BE2C (cell line): ENCODE measurements around the gene BCL11A.

Source experiments
- DNase-seq: peaks from one replicate; pipeline ENCODE4 v3.0.0-alpha.2; 2020
- H3K27me3 ChIP-seq: fragments of 250-450 bp; sonication (Bioruptor Pico); 2 replicates; pipeline ENCODE4 v1.5.1; 2020; ENCODE audit warnings: mild to moderate bottlenecking
- H3K36me3 ChIP-seq: fragments of 250-450 bp; sonication (Bioruptor Pico); 2 replicates; pipeline ENCODE4 v1.5.1; 2020; ENCODE audit warnings: mild to moderate bottlenecking
- H3K4me1 ChIP-seq: fragments of 250-450 bp; sonication (Bioruptor Pico); 2 replicates; pipeline ENCODE4 v1.5.1; 2020
- H3K4me3 ChIP-seq: 2 replicates; pipeline ENCODE4 v1.5.1; 2011; ENCODE audit warnings: low read depth, low read length
- H3K9me3 ChIP-seq: fragments of 250-450 bp; sonication (Bioruptor Pico); 2 replicates; pipeline ENCODE4 v1.5.1; 2020
- CTCF ChIP-seq: IDR thresholded peaks from 2 replicates; pipeline ENCODE4 v1.5.1; 2012; ENCODE audit warnings: mild to moderate bottlenecking, low read depth, low read length

BCL11A gene

GRCh38 chr2:60446413-60447267, 106.8 kb downstream of the BCL11A start:
- H3K4me3 ChIP-seq, result no peak overlapping the region
- no peaks in the 10 kb centered on the region for H3K27me3 ChIP-seq
- TF ChIP-seq CTCF, result no peak
- no peak for DNase-seq
- H3K4me1 ChIP-seq, result no peaks in the 10 kb centered on the region
- H3K9me3 ChIP-seq, result no peaks in the 10 kb centered on the region
- H3K36me3 ChIP-seq, result no peaks in the 10 kb centered on the region

GRCh38 chr2:60445684-60446179, 107.7 kb downstream of the BCL11A start:
- no peak for TF ChIP-seq CTCF
- DNase-seq, result no peak
- Histone ChIP-seq H3K27me3 (no peaks in the 10 kb centered on the region), H3K36me3 (no peaks in the 10 kb centered on the region), H3K4me3 (no peak overlapping the region), H3K9me3 (no peaks in the 10 kb centered on the region), H3K4me1 (no peaks in the 10 kb centered on the region)

DNA sequence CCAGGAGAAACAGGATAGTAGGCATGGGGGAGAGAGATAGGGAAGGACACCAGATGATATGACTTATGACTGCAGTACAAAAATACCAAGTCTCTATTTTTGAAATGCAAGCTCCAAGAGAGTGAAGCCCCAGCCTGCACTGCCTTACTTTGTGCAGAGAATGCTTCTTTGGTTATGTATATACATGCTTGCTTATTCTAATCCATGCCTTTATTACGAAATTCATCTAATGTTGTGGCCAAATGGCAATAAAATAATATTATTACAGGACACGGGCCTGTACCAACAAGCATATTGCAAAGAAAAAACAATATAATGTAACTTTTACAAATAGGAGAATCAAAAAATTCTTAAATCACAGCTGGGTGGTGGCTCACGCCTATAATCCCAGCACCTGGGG, 110.8 kb downstream of the BCL11A start:
- Histone ChIP-seq H3K9me3 (no peaks in the 10 kb centered on the region), H3K4me3 (no peak overlapping the region), H3K4me1 (no peaks in the 10 kb centered on the region), H3K27me3 (no peaks in the 10 kb centered on the region), H3K36me3 (no peaks in the 10 kb centered on the region)
- DNase-seq, result no peak
- no peak for TF ChIP-seq CTCF

DNA sequence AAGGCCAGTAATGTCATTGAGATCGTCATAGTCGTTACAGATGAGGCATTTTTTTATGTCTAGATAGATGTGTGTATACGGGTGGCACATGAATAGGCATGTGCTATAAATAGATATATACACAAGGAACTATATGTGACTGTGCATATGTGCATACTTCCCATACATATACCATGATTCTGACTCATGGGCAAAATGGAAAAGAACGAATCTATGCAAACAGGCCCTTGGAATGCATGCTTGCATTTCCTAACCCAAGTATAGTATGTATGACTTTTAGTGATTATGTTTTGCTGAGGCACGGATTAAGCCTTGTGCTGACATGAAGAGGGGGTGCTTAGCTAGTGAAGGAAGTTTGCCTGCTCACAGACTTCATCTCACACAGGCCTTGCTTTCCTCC, 111.7 kb downstream of the BCL11A start:
- Histone ChIP-seq H3K4me3 (no peak overlapping the region), H3K4me1 (no peaks in the 10 kb centered on the region)

DNA sequence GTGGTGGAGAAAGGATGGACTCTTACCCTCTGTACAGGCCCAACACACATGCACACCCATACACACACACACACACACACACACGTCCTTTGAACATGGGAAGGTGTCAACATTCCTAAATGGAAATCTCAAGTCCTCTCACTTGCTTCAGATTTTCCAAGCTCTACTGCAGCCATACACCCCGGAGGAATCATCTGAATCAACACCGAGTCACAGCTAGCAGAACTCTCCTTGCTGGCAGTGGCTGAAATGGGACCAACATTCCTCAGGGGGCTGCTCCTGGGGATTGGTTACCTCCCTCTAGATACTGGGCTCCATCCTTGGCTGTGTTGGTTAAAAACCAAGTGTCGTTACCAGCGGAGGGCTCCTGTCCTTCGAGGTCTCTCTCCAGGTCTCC, 112.7 kb downstream of the BCL11A start:
- Histone ChIP-seq H3K36me3 (no peaks in the 10 kb centered on the region), H3K9me3 (no peaks in the 10 kb centered on the region), H3K4me1 (no peaks in the 10 kb centered on the region), H3K27me3 (no peaks in the 10 kb centered on the region), H3K4me3 (no peak overlapping the region)
- TF ChIP-seq CTCF, result no peak
- no peak for DNase-seq

More for the DNA sequence above, 111.7 kb downstream of the BCL11A start:
- Histone ChIP-seq H3K9me3 (no peaks in the 10 kb centered on the region), H3K27me3 (no peaks in the 10 kb centered on the region), H3K36me3 (no peaks in the 10 kb centered on the region)
- no peak for TF ChIP-seq CTCF
- DNase-seq, result no peak

- H3K9me3 ChIP-seq, result no peaks in the 10 kb centered on the region
- no peak overlapping the region for H3K4me3 ChIP-seq
- no peak for TF ChIP-seq CTCF
- no peaks in the 10 kb centered on the region for H3K36me3 ChIP-seq
- no peaks in the 10 kb centered on the region for H3K4me1 ChIP-seq
- DNase-seq, result no peak
- H3K27me3 ChIP-seq, result no peaks in the 10 kb centered on the region
These were observed 113.2 kb downstream of the BCL11A start for GRCh38 chr2:60440079-60440766.
